Mucosa of descending colon (tissue), 3 donors: ENCODE results near the gene NT5DC2. TPM values are rescaled to one million over a fixed set of nuclear protein-coding genes. Genes with fewer than 3 reads are reported as not detected.

Source experiments
- ATAC-seq: fragments of 200-7000 bp; cut with Tn5 transposase; one replicate; pipeline ENCODE4 v1.9.1; 2020; ENCODE audit warnings: mild to moderate bottlenecking, moderate library complexity
- DNase-seq, 3 donors: peaks; one replicate each; pipeline ENCODE4 v3.0.0-alpha.2; 2020
- H3K36me3 ChIP-seq: fragments of 200-600 bp; one replicate; pipeline ENCODE4 v1.8.0; 2021; ENCODE audit warnings: low read depth, mild to moderate bottlenecking
- H3K4me1 ChIP-seq: fragments of 200-600 bp; one replicate; pipeline ENCODE4 v1.8.0; 2021; ENCODE audit warnings: low read depth, mild to moderate bottlenecking
- H3K4me3 ChIP-seq: fragments of 200-600 bp; one replicate; pipeline ENCODE4 v1.8.0; 2021; ENCODE audit warnings: mild to moderate bottlenecking
- H3K9me3 ChIP-seq: fragments of 200-600 bp; one replicate; pipeline ENCODE4 v1.8.0; 2021; ENCODE audit warnings: mild to moderate bottlenecking
- CTCF ChIP-seq: fragments of 200-600 bp; IDR thresholded peaks from one replicate; pipeline ENCODE4 v1.8.0; 2022; ENCODE audit warnings: antibody characterized with exemption, mild to moderate bottlenecking
- intact Hi-C, 2 donors: fragments of 100-400 bp; cut with DNase I in 1 of 2; cut with micrococcal nuclease in 1 of 2; formaldehyde crosslinking; loops; one replicate each; pipeline versions ENCODE4 v1.11.0 to v1.11.1; 2022; cut with DNase I, micrococcal nuclease
- total RNA-seq, 3 donors: library from RNA; stranded (reverse); fragmentation: NEBNext Ultra II Directional in 2 of 3; extraction: Animal tissue kit (Norgen Biotek cat#: 25700) in 2 of 3; gene quantifications; one replicate each; pipeline versions ENCODE4 v1.2.1 to v1.2.4, GENCODE V29; 2021 to 2023
- donor health status: DM: no; HTN: no; CAD: no; lungs with moderate emphysema.
- donor health status: DM: no; HTN: no; CAD: no.
- donor health status: DM: no; HTN: yes; CAD: no.

NT5DC2 gene
- total RNA-seq, 3 donors from 2014 or later: 5.7 to 20.2 (median 17.2) TPM

GRCh38 chr3:52532517-52532837 lies 1.2 kb downstream of the NT5DC2 start:
- ATAC-seq (no peak), DNase-seq (peak in 2 of 3 donors; percentile 33 to 53)
- intact Hi-C loops: no loop called here
- Histone ChIP-seq H3K9me3 (no peaks in the 10 kb centered on the region), H3K4me1 (peaks cover 16% of the 10 kb centered on the region), H3K4me3 (no peak overlapping the region), H3K36me3 (no peaks in the 10 kb centered on the region)
- TF ChIP-seq CTCF: no peak

GRCh38 chr3:52531860-52532516 lies 1.7 kb downstream of the NT5DC2 start:
- Histone ChIP-seq H3K36me3 (no peaks in the 10 kb centered on the region), H3K4me3 (no peak overlapping the region), H3K9me3 (no peaks in the 10 kb centered on the region), H3K4me1 (peaks cover 12% of the 10 kb centered on the region)
- ATAC-seq (no peak), DNase-seq (peak in 1 of 3 donors; percentile 30)
- intact Hi-C loops: no loop called here
- TF ChIP-seq CTCF: no peak

- no peak for TF ChIP-seq CTCF
- no peaks in the 10 kb centered on the region for H3K9me3 ChIP-seq
- H3K4me1 ChIP-seq: peaks cover 9% of the 10 kb centered on the region
- intact Hi-C loops: no loop called here
- DNase-seq (peak in 2 of 3 donors; percentile 1 to 28), ATAC-seq (no peak)
- no peak overlapping the region for H3K4me3 ChIP-seq
- no peaks in the 10 kb centered on the region for H3K36me3 ChIP-seq
These were observed 2.5 kb downstream of the NT5DC2 start for GRCh38 chr3:52530918-52531826.

- H3K9me3 ChIP-seq: no peaks in the 10 kb centered on the region
- H3K4me3 ChIP-seq: no peak overlapping the region
- H3K4me1 ChIP-seq: peaks cover 6% of the 10 kb centered on the region
- H3K36me3 ChIP-seq: no peaks in the 10 kb centered on the region
- peak in 1 of 3 donors; percentile 18 for DNase-seq
- TF ChIP-seq CTCF: no peak
- intact Hi-C loops: no loop called here
- ATAC-seq: no peak
These were observed 4.0 kb downstream of the NT5DC2 start for GRCh38 chr3:52529376-52530333.

GRCh38 chr3:52528586-52529375 lies 4.9 kb downstream of the NT5DC2 start:
- DNase-seq (peak in 2 of 3 donors; percentile 26 to 46), ATAC-seq (no peak)
- H3K36me3 ChIP-seq: no peaks in the 10 kb centered on the region
- H3K4me3 ChIP-seq: no peak overlapping the region
- TF ChIP-seq CTCF: no peak
- intact Hi-C loops: no loop called here
- no peaks in the 10 kb centered on the region for H3K9me3 ChIP-seq
- H3K4me1 ChIP-seq: peaks cover 6% of the 10 kb centered on the region
